Endothelial cell of umbilical vein (primary cell): Measurements from ENCODE around the gene SLC9C1. TPM values are rescaled to one million over a fixed set of nuclear protein-coding genes. Genes with fewer than 3 reads are reported as not detected.

Source experiments
- BruUV-seq: library from RNA; stranded (reverse); fragments of 400-500 nt; replicated peaks from 2 replicates; lab custom pipeline; 2021; lab: Mats Ljungman, UMichigan
- CTCF ChIA-PET: fragments of 300-600, 350-600 bp; sonication (Branson Sonifier 250); formaldehyde crosslinking; loops from one replicate; lab custom pipeline; 2021; ENCODE audit warnings: antibody characterized with exemption, inconsistent platforms; lab: Charles Lee
- POLR2A ChIA-PET: fragments of 300-600, 350-600 bp; sonication (Branson Sonifier 250); formaldehyde crosslinking; loops from one replicate; lab custom pipeline; 2021; ENCODE audit warnings: antibody characterized with exemption, inconsistent platforms; lab: Charles Lee
- DNase-seq: peaks from one replicate; pipeline ENCODE4 v3.0.0-alpha.2; 2011; ENCODE audit warnings: low read depth, low spot score
- FAIRE-seq: peaks from 2 replicates; lab custom pipeline; 2011; peaks lifted over from hg19 to GRCh38; lab: Jason Lieb, UNC
- H2AFZ ChIP-seq: 2 replicates; pipeline ENCODE4 v1.6.0; 2012; ENCODE audit warnings: low read depth, low read length, control low read depth, inconsistent platforms
- H3K27ac ChIP-seq: 2 replicates; pipeline ENCODE4 v1.5.1; 2011; ENCODE audit warnings: low read depth, mild to moderate bottlenecking, control low read depth, low read length, moderate library complexity; ENCODE audit not compliant: insufficient read depth
- H3K27me3 ChIP-seq, 2 experiments: 2 replicates each; pipeline versions ENCODE4 v1.6.0 to v1.6.1; 2011; ENCODE audit warnings: low read length in 2 of 2, mixed read lengths in 1 of 2; ENCODE audit not compliant: control insufficient read depth in 2 of 2, insufficient read depth in 2 of 2
- H3K36me3 ChIP-seq, 2 experiments: 2 replicates in 1 of 2; 3 replicates in 1 of 2; pipeline ENCODE4 v1.5.1; 2011; ENCODE audit warnings: low read length in 2 of 2, mild to moderate bottlenecking in 1 of 2, moderate library complexity in 1 of 2; ENCODE audit not compliant: control insufficient read depth in 2 of 2, insufficient read depth in 2 of 2; ENCODE audit errors: extremely low read depth in 1 of 2
- H3K4me1 ChIP-seq: 3 replicates; pipeline ENCODE4 v1.5.1; 2011; ENCODE audit warnings: mild to moderate bottlenecking, low read length; ENCODE audit not compliant: control insufficient read depth, insufficient read depth; ENCODE audit errors: extremely low read depth
- H3K4me2 ChIP-seq: 2 replicates; pipeline ENCODE4 v1.6.1; 2011; ENCODE audit warnings: low read length, control low read depth, mixed read lengths; ENCODE audit not compliant: insufficient read depth
- H3K4me3 ChIP-seq, 3 experiments: fragments of 200-600 bp in 1 of 3; sonication (generic), shearing (Covaris generic) in 1 of 3; replicated peaks in 1 of 3; 2 replicates each; pipeline ENCODE4 v1.5.1; 2011 to 2016; ENCODE audit warnings: control low read depth in 3 of 3, low read length in 3 of 3, mild to moderate bottlenecking in 2 of 3, inconsistent platforms in 1 of 3, low read depth in 1 of 3, moderate library complexity in 1 of 3; ENCODE audit not compliant: insufficient read depth in 1 of 3
- H3K79me2 ChIP-seq: 2 replicates; pipeline ENCODE4 v1.6.0; 2012; ENCODE audit warnings: low read length, inconsistent platforms; ENCODE audit not compliant: control insufficient read depth, insufficient read depth
- H3K9ac ChIP-seq: replicated peaks from 2 replicates; pipeline ENCODE3; 2011; ENCODE audit warnings: low read length, control low read depth; ENCODE audit not compliant: insufficient read depth; ENCODE audit errors: extremely low read depth
- H3K9me1 ChIP-seq: replicated peaks from 3 replicates; pipeline ENCODE4 v1.6.0; 2011; ENCODE audit warnings: mild to moderate bottlenecking, low read length; ENCODE audit not compliant: control insufficient read depth, insufficient read depth; ENCODE audit errors: extremely low read depth
- H3K9me3 ChIP-seq: replicated peaks from 2 replicates; pipeline ENCODE4 v1.5.1; 2012; ENCODE audit warnings: low read length, inconsistent platforms; ENCODE audit not compliant: control insufficient read depth, insufficient read depth
- H4K20me1 ChIP-seq: replicated peaks from 2 replicates; pipeline ENCODE3; 2011; ENCODE audit warnings: mild to moderate bottlenecking, low read length; ENCODE audit not compliant: control insufficient read depth, insufficient read depth; ENCODE audit errors: extremely low read depth
- EZH2 ChIP-seq: IDR thresholded peaks from 2 replicates; pipeline ENCODE4 v1.6.1; 2012; ENCODE audit warnings: borderline replicate concordance, low read depth, mild to moderate bottlenecking, moderate library complexity, low read length, inconsistent platforms; ENCODE audit not compliant: severe bottlenecking
- FOS ChIP-seq: IDR thresholded peaks from 2 replicates; pipeline ENCODE4 v1.6.1; 2011; ENCODE audit warnings: mild to moderate bottlenecking, low read length, moderate library complexity, borderline replicate concordance; ENCODE audit not compliant: insufficient read depth
- GATA2 ChIP-seq: IDR thresholded peaks from 2 replicates; pipeline ENCODE4 v1.7.0; 2011; ENCODE audit warnings: low read depth, mild to moderate bottlenecking, moderate library complexity, mixed read lengths, low read length; ENCODE audit not compliant: insufficient read length, insufficient read depth
- MYC ChIP-seq: IDR thresholded peaks from one replicate; pipeline ENCODE4 v1.6.1; 2011; ENCODE audit warnings: mild to moderate bottlenecking, low read depth, low read length
- POLR2A ChIP-seq: IDR thresholded peaks from 2 replicates; pipeline ENCODE4 v1.6.1; 2012; ENCODE audit warnings: low read depth, mild to moderate bottlenecking, control low read depth, low read length
- POLR2AphosphoS5 ChIP-seq: IDR thresholded peaks from 2 replicates; pipeline ENCODE4 v1.6.1; 2012; ENCODE audit warnings: low read depth, mild to moderate bottlenecking, control low read depth, low read length, moderate library complexity; ENCODE audit not compliant: insufficient read depth
- dilution Hi-C: fragments of 300-500 bp; cut with MboI; formaldehyde crosslinking; loops from one replicate; pipeline ENCODE4 v1.15.0; 2019; ENCODE audit warnings: low sequenced_read_pairs; ENCODE audit not compliant: extremely low pct_ligation_motif_present
- intact Hi-C: fragments of 100-400 bp; cut with micrococcal nuclease; formaldehyde crosslinking; loops from one replicate; pipeline ENCODE4 v1.10.0; 2022
- polyA plus RNA-seq, 4 experiments: library from polyadenylated mRNA; depleted of rRNA in 3 of 4; stranded (reverse) in 3 of 4; unstranded in 1 of 4; fragments of >200 nt; gene quantifications; 2 replicates each; pipeline versions ENCODE4 v1.2.1 to v1.2.3, GENCODE V29; 2011 to 2012; ENCODE audit warnings: missing spikeins in 1 of 4
- total RNA-seq: library from RNA; stranded (reverse); gene quantifications from 2 replicates; pipeline ENCODE4 v1.2.3, GENCODE V29; 2021
- TF ChIP-seq, protein P1 (sequence below): IDR thresholded peaks from 2 replicates; pipeline ENCODE4 v1.6.1; 2011; ENCODE audit not compliant: insufficient read depth, insufficient read length

The SLC9C1 gene
- total and polyA plus RNA-seq, 2 donors (not counting 3 experiments of a cell fraction or from before 2014, with no cell fraction given) = not detected

DNA sequence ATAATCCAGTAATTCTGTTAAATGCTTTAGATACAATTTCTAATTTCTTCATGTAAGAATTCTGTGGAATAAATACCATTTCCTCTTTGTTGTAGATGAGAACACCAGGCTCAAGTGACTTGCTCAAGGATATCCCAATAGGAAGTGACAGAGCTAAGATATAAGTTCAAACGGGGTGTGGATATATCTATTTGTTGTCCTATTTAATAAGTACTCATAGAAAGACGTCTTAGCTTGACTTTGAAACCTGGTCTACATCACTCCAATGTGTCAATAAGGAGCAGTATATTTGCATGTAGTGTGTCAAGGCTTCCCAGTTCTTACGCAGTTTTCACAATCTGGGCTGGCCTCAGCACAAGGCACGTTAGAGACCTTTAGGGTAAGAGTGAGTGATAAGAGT lies 156.2 kb downstream of the SLC9C1 start:
- Histone ChIP-seq H3K27me3 (peaks cover 3 to 5% of the 10 kb centered on the region in 2 experiments), H2AFZ (no peak overlapping the region), H3K27ac (no peak overlapping the region), H3K9ac (no peak overlapping the region), H4K20me1 (no peaks in the 10 kb centered on the region), H3K36me3 (no peaks in the 10 kb centered on the region), H3K9me3 (no peaks in the 10 kb centered on the region), H3K79me2 (no peaks in the 10 kb centered on the region), H3K4me1 (no peaks in the 10 kb centered on the region), H3K4me3 (no peak overlapping the region), H3K9me1 (no peaks in the 10 kb centered on the region), H3K4me2 (no peak overlapping the region)
- ChIA-PET POLR2A (no interaction called here), CTCF (interaction anchor here (0.6 to 3.2 kb wide), 16 partner anchors 10 to 395 kb away, joined by 3 to 17 read pairs (median 4); no protein-coding TSS in a partner anchor)
- no TSS peak for BruUV-seq
- intact Hi-C loops (loop anchor here (1.0 to 2.0 kb wide), 2 partner anchors 382 to 393 kb away; no protein-coding TSS in a partner anchor), dilution Hi-C loops (no loop called here)
- no peak for DNase-seq
- no peak for FAIRE-seq
- no peak for TF ChIP-seq MYC
- TF ChIP-seq GATA2 = no peak
- TF ChIP-seq, protein P1, sequence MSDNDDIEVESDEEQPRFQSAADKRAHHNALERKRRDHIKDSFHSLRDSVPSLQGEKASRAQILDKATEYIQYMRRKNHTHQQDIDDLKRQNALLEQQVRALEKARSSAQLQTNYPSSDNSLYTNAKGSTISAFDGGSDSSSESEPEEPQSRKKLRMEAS = no peak
- TF ChIP-seq FOS = no peak
- no peak for TF ChIP-seq POLR2A
- TF ChIP-seq POLR2AphosphoS5 = no peak
- TF ChIP-seq EZH2 = no peak
